Heart left ventricle (tissue), 13 donors: ENCODE results near the gene TNRC6C.

ENCODE experiments used
- POLR2A ChIP-seq, 2 donors: fragments of 450-650 bp; IDR thresholded peaks; one replicate each; pipeline ENCODE4 v1.6.1; 2017; ENCODE audit warnings: antibody characterized with exemption in 2 of 2, mild to moderate bottlenecking in 2 of 2, moderate library complexity in 2 of 2
- TF ChIP-seq, protein P1 (sequence below), 12 donors: fragments of 200-600 bp; sonication (generic) in 4 of 12; IDR thresholded peaks; one replicate each; pipeline versions ENCODE4 v1.5.0 to v1.8.0; 2018 to 2022; ENCODE audit warnings: antibody characterized with exemption in 12 of 12, mild to moderate bottlenecking in 5 of 12
- donor health status: ischemic (EF 13 %, LVEDD 7.1; RV severe dilation, severe dysfunction).
- donor health status: DM: no; HTN: yes; CAD: no.
- donor health status: DM: no; HTN: no; CAD: no.
- donor health status: ischemic (EF 25% LVEDD 6.9; RV normal size, moderate dysfunction).
- donor health status: ischemic (EF 25% LVEDD 5.7; RV mildly dilated, moderate dysfunction).
- donor health status: ischemic (EF 35%, LVEDD 5.7; RV mildly dilated, moderate dysfunction).
- donor health status: nonischemic (EF 11% LVEDD 7.7; RV severe dilation, severe dysfunction).
- donor health status: DM: yes; HTN: yes; CAD: no.
- donor health status: PGD.
- donor health status: ischemic (EF 29% LVEDD 5.4; RV normal size, mild dysfunction).
- donor health status: nonischemic (EF 23%, LVEDD 6.1; RV moderate dilation, normal function).

DNA sequence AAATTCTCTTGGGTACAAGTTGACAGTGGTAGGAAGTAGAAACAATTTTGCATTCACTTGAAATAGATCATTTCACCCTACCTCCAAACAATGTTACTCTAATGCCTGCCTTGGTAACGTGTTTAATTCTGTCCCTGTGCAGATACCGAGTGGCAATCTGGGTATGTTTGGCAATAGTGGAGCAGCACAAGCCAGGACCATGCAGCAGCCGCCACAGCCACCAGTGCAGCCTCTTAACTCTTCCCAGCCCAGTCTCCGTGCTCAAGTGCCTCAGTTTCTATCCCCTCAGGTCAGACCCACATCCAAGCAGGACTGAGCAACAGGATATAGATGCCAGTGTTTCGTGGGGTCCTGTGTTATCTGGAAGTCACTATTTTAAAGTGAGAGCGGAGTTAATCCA, 120.8 kb downstream of the TNRC6C start:
- TF ChIP-seq, protein P1, sequence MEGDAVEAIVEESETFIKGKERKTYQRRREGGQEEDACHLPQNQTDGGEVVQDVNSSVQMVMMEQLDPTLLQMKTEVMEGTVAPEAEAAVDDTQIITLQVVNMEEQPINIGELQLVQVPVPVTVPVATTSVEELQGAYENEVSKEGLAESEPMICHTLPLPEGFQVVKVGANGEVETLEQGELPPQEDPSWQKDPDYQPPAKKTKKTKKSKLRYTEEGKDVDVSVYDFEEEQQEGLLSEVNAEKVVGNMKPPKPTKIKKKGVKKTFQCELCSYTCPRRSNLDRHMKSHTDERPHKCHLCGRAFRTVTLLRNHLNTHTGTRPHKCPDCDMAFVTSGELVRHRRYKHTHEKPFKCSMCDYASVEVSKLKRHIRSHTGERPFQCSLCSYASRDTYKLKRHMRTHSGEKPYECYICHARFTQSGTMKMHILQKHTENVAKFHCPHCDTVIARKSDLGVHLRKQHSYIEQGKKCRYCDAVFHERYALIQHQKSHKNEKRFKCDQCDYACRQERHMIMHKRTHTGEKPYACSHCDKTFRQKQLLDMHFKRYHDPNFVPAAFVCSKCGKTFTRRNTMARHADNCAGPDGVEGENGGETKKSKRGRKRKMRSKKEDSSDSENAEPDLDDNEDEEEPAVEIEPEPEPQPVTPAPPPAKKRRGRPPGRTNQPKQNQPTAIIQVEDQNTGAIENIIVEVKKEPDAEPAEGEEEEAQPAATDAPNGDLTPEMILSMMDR (IDR thresholded peaks at IDR 0.05): no peak
- no peak for TF ChIP-seq POLR2A (IDR thresholded peaks at IDR 0.05)
